ENCODE results near the gene FGF9.

The FGF9 gene

DNA sequence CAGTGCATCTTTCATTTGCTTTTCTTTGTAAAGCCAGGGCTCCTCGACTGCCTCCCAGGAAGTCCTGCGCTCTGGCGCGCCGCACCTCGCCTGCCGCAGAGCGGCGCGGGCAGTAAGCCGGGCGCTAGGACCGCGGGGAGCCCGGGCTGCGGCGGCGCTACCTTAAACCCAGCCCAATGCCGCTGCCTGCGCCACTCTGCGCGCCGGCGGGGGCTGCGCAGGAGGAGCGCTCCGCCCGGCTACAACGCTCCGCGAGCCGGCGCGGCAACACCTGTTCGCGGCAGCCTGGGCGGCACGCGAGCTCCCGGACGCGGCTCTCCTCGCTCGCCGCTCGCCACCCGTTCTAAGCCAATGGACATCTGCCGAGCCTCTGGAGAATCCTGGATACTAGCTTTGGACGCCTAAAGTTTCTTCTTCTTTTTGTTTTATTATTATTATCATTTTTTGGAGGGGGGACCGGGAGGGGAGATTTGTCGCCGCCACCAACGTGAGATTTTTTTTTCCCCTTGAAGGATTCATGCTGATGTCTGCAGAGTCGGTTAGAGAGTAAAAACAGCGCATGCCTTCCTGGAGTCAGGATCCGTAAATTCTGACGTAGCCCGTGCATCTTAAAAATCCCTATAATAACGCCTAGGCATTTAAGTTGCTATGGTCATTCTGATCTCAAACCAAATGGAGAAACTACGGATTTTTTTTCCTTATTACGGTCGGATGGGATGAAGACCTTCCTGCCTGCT is at the start of gene FGF9:
Gene FGF9 (plus strand): TSS at position 191 of the 737 bp plus-strand sequence. CDS start 840 bp downstream, outside the sequence.
- FAIRE-seq, result no peak

DNA sequence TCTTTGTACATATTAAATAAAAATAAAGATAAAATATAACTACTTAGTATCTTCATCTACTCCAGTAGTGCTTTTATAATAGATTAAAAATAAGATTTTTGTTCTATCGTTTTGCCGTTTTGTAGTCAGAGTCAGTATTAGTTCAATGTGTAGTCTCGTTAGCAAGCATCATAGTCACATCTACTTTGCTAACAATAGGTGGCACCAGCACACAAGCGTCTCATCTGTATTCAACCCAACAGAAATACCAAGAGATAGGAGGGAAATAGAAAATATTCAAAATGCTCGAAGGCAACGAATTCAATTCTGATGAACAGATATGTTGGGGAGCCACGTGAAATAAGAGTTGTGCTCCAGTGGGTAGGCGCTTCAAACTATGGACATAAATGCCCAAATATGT is 45.5 kb upstream of the FGF9 start:
- peak; percentile 94 for FAIRE-seq

DNA sequence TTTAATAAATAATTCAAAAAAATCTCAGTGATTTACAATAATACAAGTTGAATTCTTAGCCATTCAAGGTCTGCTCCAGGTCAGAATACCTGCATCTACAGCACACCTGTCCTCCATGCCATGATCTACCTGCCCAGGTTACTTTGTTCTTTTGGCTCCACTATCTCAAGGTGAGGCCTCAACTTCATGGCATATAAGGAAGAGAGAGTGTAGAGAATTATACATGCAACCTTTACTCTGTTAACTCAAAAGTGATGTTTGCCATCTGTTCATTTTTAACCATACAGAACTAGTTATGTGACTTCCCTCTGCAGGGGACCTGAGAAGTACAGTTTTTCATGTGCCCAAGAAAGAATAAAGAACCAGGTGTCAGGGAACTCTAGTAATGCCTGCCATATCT is 38.7 kb upstream of the FGF9 start:
- FAIRE-seq, result no peak

DNA sequence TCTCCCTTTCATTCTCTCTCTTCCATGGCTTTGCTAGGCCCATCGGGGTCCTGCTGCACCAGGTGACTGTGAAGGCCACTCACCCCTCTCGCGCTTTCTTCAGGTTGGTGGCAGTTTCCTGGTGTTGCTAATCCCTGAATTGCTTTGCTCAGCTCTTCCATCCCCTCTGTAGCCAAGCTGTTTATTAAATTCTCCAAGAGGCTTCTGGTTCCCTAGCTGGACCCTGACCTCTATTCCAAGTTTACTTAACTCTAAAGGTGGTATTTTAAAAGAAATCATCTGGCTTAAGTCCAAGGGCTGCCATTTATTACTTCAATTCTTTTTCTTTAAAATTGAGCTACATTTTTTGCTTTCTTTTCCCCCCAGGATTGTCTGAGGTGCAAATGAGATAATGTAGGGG is 34.2 kb upstream of the FGF9 start:
- FAIRE-seq, result no peak

DNA sequence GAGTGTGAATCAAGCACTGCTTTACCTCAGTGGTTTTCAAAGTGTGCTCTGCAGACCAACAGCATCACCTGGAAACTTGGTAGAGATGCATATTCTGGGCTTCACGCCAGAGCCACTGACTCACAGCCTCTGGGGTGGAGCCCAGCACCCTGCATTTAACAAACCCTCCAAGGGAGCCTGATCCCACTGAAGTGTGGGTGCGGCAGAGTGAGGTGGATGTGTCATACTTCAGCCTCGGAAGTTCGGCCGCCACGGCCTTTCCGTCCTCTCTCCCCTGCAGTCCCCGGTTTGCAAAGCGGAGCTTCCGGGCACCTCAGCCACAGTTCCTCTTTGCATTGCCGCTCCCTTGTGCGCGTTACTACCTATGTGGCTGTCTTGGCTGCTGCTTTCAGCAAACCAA is 33.6 kb upstream of the FGF9 start:
- FAIRE-seq, result no peak

DNA sequence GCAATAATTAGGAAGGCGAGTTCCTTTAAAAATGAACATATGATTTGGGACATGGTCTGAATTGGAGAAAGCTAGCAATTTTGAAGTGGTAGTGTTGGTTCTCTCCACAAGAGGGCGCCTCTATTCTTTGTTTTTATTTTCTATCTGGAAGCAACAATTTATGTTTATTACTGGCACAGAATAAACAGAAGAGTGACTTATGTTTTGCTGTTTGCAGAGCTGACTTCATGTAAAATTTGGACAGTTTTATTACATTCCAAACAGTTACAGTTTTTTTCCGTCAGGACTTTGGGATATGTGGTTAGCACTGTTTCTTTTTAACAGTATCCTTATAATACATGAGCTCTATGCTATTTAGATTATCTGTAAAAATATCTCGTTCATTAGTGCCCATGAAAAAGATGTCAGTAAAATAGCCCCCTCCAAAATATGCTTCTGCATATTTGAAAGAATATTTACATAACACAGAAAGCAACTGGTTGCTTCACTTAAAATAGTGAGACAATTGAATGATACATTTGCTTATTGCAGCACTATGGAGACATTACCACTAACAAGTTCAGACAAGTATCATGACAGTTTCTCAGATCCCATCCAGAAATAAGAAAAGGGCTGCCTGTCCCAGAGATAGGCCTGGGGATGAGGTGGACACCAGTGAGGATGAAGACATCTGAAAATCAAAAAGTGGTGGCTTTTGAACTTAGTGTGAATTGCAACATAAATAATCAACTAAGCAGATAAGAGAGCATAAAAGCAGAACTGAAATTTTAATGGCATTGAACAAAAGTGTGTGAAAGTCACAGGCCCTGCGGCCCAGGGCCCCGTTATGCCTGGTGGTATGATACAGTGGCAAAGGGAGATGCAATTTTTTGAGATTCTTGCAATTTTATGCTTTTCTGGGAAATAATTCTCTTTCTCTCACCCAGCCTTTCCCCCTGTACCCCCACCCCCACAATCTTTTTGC is 32.3 kb upstream of the FGF9 start:
- peak; percentile 98 for FAIRE-seq

DNA sequence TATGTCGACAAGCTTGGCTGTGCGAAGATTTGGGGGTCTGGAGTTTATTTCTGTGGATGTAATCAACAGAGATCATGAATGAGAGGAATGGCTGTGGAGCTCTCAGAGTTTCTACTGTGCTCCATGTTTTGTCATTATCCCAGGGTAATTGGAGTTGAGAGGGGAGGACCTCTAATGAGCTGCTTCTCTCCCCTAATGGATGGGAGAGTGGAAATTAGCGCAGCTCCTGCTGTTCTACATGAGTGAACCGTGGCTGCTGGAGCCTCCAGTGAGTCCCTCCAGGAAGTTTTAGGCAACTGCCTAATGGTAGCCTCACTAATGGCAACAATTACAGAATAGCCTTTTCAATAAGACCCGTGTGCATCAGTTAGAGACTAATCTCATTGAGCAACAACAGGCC is 31.3 kb upstream of the FGF9 start:
- no peak for FAIRE-seq

DNA sequence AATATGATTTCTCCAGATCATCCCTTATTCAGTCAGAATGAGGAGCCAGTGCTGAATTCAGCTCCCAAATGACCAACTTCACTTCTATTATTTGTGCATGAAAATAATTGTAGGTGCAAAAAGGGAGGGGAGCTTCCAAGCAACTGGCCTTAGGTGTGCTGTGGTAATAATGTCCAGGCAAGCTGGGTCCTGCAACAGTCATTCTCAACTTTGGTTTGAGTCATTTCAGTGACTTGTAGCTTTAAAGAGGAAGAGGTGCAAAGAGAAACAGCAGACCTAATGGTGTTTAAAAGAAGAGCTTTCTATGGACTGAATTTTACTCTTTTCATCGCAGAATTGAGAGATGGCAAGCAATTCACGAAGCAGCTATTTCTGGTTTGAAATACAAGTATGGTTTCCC is 29.2 kb upstream of the FGF9 start:
- FAIRE-seq, result no peak

DNA sequence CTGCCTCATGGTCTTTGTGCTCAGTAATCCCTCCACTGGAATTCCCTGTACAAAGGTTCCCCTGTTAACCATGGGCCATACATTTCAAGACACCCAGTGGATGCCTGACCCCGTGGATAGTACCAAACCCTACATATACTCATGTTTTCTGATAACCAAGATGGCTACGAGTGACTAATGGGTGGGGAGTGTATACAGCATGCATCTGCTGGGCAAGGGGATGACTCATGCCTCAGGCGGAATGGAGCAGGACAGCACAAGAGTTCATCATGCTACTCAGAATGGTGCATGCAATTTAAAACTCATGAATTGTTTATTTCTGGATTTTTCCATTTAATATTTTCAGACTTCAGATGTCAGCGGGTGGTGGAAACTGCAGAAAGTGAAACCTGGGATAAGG is 13.3 kb upstream of the FGF9 start:
- FAIRE-seq, result no peak

DNA sequence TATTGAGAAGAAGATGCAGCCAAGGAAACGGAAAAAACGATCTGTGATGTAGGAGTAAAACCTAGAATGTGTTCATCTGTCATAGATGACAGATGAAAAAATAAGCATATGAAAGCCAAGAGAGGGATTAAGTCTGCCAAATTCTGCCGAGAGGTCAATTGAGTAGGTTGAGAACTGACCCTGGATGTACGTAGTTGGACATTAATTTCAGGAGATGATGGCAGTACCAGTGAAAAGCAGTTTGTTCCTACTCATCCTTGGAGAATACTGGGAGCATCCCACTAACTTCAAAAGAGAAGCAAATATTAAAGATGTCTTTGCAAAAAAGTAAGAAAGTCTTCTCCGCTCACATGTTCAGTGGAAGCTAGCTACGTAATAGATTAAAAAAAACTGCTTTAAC is 11.8 kb upstream of the FGF9 start:
- no peak for FAIRE-seq

DNA sequence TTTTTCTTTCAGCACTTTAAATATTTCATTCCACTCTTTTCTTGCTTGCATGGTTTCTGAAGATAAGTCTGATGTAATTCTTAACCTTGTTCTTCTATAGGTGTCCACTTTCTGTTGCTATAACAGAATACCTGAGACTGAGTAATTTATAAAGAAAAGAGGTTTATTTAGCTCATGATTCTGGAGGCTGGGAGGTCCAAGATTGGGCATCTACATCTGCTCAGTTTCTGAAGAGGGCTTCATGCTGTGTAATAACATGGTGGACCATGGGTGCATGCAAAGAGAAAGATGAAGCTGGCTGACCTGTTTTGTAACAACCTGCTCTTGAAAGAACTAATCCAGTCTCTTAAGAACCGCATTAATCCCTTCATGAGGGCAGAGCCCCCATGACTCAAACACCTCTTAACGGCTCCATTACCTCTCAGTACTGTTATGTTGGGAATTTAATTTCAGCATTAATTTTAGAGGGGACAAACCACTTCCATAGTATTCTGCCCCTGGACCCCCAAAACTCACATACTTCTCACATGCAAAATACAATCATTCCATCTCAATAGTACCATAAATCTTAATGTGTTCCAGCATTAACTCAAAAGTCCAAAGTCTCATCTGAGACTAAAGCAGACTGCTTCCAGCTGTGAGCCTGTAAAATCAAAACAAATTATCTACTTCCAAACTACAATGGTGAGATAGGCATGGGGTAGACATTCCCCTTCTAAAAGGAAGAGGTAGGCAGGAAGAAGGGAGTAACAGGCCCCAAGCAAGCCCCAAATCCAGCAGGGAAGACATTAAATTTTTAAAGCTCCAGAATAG is 9.6 kb upstream of the FGF9 start:
- no peak for FAIRE-seq

DNA sequence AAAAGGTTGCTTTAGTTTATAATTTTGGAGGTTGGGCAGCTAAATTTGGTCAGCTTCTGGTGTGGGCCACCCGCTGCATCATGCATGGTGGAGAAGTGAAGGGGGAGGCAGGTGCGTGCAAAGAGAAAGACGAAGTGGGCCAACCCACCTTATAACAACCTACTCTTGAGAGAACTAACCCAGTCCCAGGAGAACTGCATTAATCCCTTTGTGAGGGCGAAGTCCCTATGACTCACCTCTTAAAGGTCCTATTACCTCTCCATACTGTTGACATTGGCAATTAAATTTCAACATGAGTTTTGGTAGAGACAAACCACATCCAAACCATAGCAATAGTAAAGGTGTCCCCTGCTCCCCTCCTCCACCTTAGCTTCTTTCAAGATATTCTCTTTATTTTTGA is 7.7 kb upstream of the FGF9 start:
- no peak for FAIRE-seq

DNA sequence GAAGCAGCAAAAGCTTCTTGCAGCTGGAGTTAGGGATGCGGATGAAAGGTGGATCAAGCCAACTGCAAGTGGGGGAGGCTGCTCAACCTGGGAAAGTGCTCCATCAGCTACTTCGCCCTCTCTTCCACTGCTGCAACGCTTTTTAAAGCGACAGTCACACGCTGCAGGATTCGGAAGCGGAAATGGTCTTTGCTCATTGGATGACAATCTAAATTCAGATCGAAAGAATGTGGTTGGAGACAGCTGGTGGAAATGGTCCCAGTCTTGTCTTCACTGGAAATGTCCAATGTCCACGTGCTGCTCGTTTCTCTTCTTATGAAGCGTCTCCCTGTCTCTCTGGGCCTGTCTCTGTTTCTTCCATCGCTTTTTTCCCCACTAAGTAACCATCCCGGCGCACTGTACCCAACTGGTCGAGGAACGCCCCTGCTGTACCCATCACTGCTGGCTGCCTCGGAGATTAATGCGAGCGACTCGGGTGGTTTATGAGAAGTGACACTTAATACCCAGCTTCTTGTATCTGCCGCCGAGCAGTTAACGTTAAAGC is 2.1 kb upstream of the FGF9 start:
- no peak for FAIRE-seq

DNA sequence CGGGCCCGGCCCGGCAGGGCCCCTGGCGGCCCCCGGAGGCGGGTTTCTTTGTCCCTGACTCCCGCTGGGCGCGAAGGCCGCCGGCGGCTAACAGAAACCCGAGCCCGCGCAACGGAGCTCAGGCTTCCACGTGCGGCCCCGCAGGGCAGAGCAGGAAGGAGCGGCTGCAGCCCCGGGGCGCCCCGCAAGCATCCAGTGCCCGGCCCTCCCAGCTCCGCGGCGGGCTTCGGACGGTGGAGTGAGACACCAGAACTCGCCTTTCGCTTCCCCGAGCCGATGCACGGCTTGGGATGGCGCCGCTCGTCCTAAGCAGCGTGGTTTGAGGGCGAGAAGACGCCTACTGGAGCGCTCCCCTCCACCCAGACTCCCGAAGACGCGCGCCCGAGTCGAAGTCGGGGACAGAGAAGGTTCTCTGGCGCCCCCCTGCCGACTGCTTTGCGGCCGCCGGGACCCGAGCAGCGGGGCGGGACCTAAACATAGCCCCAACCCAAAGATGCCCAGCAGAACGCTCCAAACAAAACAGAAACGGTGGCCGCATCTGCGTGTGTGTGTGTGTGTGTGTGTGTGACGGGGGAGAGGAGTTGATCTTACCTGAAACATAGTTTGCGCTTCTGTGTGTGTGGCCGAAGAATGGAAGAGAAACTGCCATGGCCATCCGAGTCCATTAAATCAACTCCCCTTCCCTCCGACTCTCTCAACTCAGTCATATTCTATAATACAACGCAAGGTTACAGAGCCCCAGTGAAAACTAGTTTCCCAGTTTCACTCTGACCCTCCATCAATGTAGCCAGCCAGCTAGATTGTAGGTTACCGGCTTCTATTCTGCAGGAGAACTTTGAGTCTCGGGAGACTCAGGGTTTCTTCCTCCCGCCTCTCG is 629 bp upstream of the FGF9 start:
- FAIRE-seq, result no peak

DNA sequence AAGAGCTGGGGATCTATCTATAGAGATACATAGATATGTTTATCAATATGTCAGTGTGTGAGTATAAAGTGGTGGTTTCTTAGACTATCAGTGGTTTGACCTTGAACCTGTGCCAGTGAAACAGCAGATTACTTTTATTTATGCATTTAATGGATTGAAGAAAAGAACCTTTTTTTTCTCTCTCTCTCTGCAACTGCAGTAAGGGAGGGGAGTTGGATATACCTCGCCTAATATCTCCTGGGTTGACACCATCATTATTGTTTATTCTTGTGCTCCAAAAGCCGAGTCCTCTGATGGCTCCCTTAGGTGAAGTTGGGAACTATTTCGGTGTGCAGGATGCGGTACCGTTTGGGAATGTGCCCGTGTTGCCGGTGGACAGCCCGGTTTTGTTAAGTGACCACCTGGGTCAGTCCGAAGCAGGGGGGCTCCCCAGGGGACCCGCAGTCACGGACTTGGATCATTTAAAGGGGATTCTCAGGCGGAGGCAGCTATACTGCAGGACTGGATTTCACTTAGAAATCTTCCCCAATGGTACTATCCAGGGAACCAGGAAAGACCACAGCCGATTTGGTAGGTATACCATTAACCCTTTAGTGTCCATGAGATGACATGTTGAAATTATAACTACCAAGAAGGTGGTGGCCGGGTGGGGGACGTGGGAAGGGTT is 880 bp downstream of the FGF9 start:
- FAIRE-seq, result no peak

DNA sequence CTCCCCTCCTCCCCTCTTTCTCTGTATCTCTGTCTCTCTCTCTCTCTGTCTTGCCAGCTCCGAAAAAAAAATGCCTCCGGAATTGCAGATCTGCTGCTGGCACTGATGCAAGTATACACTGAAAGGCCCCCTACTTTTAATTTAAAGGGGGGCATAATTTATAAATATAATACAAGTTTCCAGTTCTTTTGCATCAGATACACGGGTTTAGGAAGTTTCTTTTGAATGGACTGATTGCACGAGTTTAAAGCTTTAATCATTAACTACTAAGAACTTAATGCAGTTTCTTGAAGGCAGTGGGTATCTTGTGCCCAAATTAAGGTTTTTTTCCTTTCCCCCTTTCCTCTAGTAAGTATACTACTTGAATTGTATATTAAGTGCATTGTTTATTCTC is 1.4 kb downstream of the FGF9 start:
- FAIRE-seq, result no peak

DNA sequence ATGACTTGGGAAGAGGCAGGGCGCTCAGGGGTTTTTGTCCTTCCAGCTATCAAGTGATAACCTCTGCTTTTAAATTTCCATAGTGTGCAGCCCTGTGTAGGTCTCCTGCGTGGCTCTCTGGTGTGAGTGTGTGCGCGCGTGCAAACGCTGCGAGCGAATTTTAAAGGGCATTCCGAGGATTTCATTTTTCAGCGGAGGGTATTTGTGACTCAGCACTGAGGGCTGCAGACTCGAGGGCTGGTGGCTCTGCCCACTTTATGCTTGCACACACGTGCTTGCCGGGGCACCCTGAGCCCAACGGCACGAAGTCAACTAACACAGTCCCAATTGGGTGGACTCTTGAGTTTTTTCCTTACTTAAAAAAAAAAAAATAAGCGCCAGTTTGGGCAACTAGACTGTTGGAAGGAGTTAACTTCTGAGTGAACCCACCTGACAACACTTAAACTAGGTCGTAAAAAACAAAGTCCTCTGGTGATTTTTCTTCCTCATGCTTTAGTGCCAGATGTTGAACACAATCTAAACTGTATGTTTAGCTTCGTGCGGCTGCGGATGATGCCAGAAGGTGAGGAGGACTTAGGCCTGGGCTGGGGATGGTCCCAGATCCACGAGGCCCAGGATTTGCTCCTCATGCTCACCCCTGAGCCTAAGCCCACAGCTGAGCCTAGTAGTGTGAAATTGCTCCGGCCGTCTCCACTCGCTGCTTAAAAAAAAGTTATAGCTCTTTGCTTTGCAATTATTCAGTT is 2.1 kb downstream of the FGF9 start:
- no peak for FAIRE-seq

DNA sequence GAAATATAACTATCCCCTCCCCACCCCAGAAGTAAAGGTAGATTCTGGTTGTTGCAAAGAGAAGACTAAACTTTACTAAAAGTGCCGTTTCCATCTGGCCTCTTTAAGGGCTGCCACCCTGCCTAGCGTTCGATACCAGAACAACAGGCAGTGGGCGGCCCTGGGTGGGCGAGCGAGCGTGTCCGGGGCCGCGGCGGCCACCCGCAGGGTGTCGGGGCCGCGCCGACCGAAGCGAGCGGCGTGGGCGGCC is 2.6 kb downstream of the FGF9 start:
- no peak for FAIRE-seq

DNA sequence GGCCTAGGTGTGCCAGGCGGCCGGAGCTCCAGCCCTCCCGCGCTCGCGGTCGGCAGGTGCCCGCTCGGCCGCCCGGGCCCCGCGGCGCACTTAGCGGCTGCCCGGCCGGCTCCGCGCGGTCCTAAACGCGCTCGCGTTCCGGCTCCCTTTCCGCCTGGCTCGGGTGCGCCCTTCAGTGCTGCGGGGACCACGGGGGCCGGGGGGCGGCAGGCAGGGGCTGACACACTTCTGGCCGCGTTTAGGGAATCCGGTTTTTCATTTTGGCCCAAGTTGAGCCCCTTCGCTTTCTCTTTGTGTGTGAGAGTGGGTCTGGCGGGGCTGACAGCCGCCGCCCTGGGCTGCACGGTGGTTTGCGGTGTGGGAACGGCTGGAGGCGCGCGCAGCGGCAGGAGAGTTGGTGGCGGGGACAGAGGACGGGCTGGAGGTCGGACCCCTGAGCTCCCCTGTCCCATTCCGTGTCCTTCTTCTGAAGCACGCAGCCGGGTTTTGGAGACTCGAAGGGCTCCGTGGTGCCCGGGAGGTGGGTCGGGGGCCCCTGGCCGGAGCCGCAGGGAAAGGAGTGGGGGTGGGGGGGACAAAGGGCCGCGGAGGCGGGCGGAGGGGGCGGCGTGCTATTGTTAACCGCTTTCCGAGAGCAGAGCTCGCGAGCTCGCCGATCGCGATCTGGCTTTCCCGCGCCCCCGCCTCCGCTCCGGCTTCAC is 3.1 kb downstream of the FGF9 start:
- no peak for FAIRE-seq

DNA sequence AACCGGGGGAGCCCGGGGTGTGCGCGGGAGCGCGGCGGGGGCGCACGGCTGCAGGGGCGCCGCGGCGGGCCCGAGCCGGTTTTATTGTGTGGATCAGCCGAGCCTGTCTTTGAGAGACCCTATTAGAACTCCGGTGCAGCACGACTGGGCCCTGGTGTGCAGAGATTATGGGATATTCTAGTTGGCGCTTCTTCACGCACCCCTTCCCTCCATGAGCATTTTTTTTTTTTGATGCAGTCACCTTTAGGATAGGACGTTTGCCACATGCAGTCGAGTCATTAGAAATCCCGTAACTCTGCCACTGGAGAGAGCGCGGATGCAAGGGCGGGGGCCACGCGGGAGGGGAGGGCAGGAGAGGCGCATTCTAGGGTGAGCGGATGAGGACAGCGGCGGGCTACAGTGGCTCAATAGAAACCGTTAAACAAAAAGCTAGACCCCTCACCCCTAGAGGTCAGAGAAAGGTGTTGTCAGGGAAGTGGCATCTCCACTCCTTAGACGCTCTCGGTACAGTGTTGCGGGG is 3.7 kb downstream of the FGF9 start:
- FAIRE-seq, result no peak
